Measurements from ENCODE around the gene PALB2.
A peak's percentile ranks its signal among the peaks of the same experiment; 100 is the strongest.

Gene PALB2

DNA sequence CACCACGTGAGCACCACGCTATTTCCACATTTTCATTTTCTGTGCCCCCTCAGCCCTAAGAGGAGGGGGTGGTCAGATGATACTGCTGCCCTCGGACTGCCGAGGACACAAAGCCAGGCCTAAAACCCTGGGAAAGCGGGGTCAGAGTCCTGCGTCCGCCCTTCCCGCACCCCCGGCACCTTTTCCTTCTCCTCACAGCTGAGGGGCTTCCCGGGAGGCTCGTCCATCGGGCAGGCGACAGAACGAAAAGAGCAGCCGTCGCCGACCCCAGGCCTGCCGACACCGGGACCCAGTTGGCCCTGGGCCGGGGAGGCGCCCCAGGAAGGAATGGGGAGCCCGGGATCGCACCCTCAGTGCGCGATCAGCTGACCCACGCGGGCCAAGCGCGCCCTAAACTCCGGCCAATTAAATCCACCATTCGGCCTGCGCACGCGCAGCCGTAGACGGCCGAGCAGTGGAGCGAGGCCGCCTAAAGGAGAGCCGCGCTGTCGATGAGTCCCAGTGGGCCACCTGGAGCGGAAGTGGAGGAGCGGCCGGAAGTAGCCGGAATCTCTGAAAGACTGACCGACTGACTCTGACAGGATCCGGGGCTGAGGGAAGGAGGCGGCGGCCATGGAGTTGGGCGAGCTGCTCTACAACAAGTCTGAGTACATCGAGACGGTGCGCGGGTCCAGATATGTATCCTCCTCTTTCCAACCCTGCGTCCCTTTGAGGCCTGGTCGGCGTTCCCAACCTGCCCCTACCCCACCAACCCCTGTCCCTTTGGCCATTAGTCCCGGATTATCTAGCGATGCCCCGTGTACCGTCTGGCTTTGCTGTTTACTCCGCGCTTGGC lies at the start of gene PALB2, which contains the start of gene DCTN5:
TSS of gene PALB2 (minus strand) at position 380 of the 835 bp plus-strand sequence. CDS start at position 227, 153 bp downstream.
TSS of gene DCTN5 (plus strand) at position 536 of the 835 bp plus-strand sequence. CDS start at position 613, 77 bp downstream.
- peaks cover 13% of the 10 kb centered on the region for H3K36me3 ChIP-seq (ENCODE audit: insufficient read depth, low read length)
- H3K79me2 ChIP-seq (ENCODE audit: control insufficient read depth, insufficient read depth, low read length, unreplicated experiment), result peaks cover 59% of the 10 kb centered on the region
- H3K4me3 ChIP-seq (ENCODE audit: low read depth, low read length), result peak within 1 kb of the TSS; percentile 97
- H3K27me3 ChIP-seq (ENCODE audit: insufficient read depth, low read length), result no peaks in the 10 kb centered on the region
- peak within 1 kb of the TSS; percentile 59 for H3K27ac ChIP-seq (ENCODE audit: low read depth, low read length)
- peak within 1 kb of the TSS; percentile 87 for H2AFZ ChIP-seq (ENCODE audit: low read length, unreplicated experiment)
- H3K4me1 ChIP-seq (ENCODE audit: control insufficient read depth, insufficient read depth, low read length, unreplicated experiment), result peaks cover 6% of the 10 kb centered on the region

DNA sequence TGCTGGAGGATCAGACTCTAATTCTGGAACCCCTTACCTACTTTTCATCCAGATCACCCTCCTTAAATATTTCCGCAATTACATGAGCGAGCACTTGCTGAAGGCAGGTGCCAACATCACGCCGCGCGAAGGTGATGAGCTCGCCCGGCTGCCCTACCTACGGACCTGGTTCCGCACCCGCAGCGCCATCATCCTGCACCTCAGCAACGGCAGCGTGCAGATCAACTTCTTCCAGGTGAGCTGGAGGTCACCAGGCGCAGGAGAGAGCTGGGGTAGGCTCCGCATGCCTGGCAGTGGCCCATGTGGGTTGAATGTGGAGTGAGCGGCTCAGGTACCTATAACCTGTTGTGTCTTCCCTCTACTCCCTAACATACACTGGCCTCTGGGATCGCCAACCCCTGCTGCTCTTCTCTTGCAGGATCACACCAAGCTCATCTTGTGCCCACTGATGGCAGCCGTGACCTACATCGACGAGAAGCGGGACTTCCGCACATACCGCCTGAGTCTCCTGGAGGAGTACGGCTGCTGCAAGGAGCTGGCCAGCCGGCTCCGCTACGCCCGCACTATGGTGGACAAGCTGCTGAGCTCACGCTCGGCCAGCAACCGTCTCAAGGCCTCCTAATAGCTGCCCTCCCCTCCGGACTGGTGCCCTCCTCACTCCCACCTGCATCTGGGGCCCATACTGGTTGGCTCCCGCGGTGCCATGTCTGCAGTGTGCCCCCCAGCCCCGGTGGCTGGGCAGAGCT lies 48.5 kb upstream of the PALB2 start:
- H3K36me3 ChIP-seq (ENCODE audit: insufficient read depth, low read length), result peaks cover 28% of the 10 kb centered on the region; the same call in 1 of the 2 replicates
- peaks cover 2% of the 10 kb centered on the region for H3K79me2 ChIP-seq (ENCODE audit: control insufficient read depth, insufficient read depth, low read length, unreplicated experiment)
- no peak overlapping the region for H3K4me3 ChIP-seq (ENCODE audit: low read depth, low read length)
- no peaks in the 10 kb centered on the region for H3K27me3 ChIP-seq (ENCODE audit: insufficient read depth, low read length)
- no peak overlapping the region for H2AFZ ChIP-seq (ENCODE audit: low read length, unreplicated experiment)
- H3K4me1 ChIP-seq (ENCODE audit: control insufficient read depth, insufficient read depth, low read length, unreplicated experiment), result peaks cover 9% of the 10 kb centered on the region
- no peak overlapping the region for H3K27ac ChIP-seq (ENCODE audit: low read depth, low read length)

DNA sequence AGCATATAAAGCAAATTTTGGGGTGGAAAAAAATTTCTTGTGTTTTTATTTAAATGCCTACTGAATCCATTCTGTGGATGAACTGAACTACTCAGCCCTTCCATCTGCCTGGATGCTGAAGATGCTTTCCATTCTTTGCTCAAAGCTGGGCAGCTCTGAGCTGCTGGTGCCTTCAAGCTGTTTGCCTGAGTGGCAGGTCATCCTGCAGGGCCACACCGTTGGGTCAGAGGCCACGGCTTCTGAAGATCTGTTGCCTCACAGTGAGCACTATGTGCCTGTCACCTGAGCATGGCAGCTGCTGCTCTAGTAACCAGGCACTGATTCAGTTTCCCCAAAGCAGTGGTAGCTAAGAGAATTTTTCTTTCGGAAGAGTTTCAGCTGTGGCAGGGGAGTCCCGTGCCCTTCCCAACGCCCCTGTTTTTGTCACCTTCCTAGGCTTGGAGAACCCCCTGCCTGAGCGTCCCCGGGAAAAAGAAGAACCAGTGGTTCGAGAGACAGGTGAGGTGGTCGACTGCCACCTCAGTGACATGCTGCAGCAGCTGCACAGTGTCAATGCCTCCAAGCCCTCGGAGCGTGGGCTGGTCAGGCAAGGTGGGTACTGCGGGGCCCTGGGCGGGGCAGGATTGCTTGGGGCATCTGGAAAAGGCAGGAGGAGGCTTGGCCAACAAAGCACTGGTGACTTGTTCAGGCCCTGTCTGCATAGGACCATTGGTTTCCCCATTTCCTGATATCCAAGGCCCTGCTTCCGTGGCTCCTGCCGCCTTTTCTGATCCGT lies 46.1 kb upstream of the PALB2 start:
- Histone ChIP-seq H2AFZ (ENCODE audit: low read length, unreplicated experiment) (no peak overlapping the region), H3K36me3 (ENCODE audit: insufficient read depth, low read length) (peaks cover 40% of the 10 kb centered on the region; the same call in 1 of the 2 replicates), H3K27ac (ENCODE audit: low read depth, low read length) (no peak overlapping the region), H3K27me3 (ENCODE audit: insufficient read depth, low read length) (no peaks in the 10 kb centered on the region), H3K4me1 (ENCODE audit: control insufficient read depth, insufficient read depth, low read length, unreplicated experiment) (peaks cover 9% of the 10 kb centered on the region), H3K79me2 (ENCODE audit: control insufficient read depth, insufficient read depth, low read length, unreplicated experiment) (peaks cover 21% of the 10 kb centered on the region), H3K4me3 (ENCODE audit: low read depth, low read length) (no peak overlapping the region)

DNA sequence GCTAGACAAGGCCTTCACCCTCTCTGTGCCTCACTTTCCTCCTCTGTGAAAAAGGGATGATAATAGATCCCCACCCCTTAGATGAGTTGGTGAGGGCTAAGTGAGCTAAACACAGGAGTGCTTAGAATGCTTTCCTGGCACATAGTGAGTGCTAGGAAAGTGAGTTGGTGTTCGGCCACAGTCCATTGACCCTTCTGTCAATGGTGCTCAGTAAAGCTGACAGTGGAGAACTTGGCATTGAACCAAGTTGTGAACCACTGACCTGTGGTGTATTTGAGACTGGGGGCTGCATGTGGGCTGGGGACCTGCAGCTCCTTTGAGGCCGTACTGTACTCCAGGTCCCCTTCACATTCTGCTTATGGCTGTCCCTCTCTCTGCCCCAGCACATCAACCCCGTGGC lies 42.4 kb upstream of the PALB2 start:
- peaks cover 40% of the 10 kb centered on the region; the same call in 1 of the 2 replicates for H3K36me3 ChIP-seq (ENCODE audit: insufficient read depth, low read length)
- no peak overlapping the region for H2AFZ ChIP-seq (ENCODE audit: low read length, unreplicated experiment)
- peaks cover 58% of the 10 kb centered on the region for H3K79me2 ChIP-seq (ENCODE audit: control insufficient read depth, insufficient read depth, low read length, unreplicated experiment)
- H3K4me3 ChIP-seq (ENCODE audit: low read depth, low read length), result no peak overlapping the region
- no peak overlapping the region for H3K27ac ChIP-seq (ENCODE audit: low read depth, low read length)
- peaks cover 26% of the 10 kb centered on the region for H3K4me1 ChIP-seq (ENCODE audit: control insufficient read depth, insufficient read depth, low read length, unreplicated experiment)
- no peaks in the 10 kb centered on the region for H3K27me3 ChIP-seq (ENCODE audit: insufficient read depth, low read length)

DNA sequence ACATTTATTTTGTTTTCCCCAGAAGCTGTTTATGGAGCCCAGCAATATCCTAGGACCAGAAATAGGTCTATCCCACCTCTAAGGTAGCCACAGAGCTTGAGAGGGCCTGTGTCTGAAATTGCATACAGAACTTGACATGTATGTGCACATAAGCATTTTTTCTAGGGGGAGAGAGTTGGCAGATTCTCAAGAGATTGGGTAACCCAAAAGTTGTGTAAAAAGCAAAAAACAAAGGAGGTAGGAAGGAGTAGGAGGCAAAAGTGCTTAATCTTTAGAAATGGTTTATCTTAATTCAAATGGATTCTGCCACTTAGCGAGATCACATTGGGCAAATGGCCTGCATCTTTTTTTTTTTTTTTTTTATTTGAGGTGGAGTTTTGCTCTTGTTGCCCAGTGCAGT lies 41.1 kb upstream of the PALB2 start:
- Histone ChIP-seq H3K79me2 (ENCODE audit: control insufficient read depth, insufficient read depth, low read length, unreplicated experiment) (peaks cover 57% of the 10 kb centered on the region), H3K4me3 (ENCODE audit: low read depth, low read length) (no peak overlapping the region), H2AFZ (ENCODE audit: low read length, unreplicated experiment) (no peak overlapping the region), H3K36me3 (ENCODE audit: insufficient read depth, low read length) (peaks cover 28% of the 10 kb centered on the region; the same call in 1 of the 2 replicates), H3K4me1 (ENCODE audit: control insufficient read depth, insufficient read depth, low read length, unreplicated experiment) (peaks cover 38% of the 10 kb centered on the region), H3K27me3 (ENCODE audit: insufficient read depth, low read length) (no peaks in the 10 kb centered on the region), H3K27ac (ENCODE audit: low read depth, low read length) (no peak overlapping the region)

DNA sequence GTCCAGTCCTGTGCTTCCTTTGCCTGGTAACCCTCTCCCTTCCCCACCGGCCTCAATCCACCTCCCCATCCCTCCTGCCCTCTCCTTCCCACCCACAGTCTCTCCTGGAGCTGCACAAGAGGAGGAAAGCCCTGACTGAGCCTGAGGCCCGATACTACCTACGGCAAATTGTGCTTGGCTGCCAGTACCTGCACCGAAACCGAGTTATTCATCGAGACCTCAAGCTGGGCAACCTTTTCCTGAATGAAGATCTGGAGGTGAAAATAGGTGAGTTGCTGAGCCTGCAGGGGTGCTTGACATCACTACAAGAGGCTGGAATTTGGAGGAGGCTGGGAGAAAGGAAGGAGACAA lies 38.9 kb upstream of the PALB2 start:
- no peak overlapping the region for H2AFZ ChIP-seq (ENCODE audit: low read length, unreplicated experiment)
- peak overlapping the region; percentile 96 for H3K4me3 ChIP-seq (ENCODE audit: low read depth, low read length)
- peaks cover 46% of the 10 kb centered on the region for H3K4me1 ChIP-seq (ENCODE audit: control insufficient read depth, insufficient read depth, low read length, unreplicated experiment)
- no peaks in the 10 kb centered on the region for H3K27me3 ChIP-seq (ENCODE audit: insufficient read depth, low read length)
- H3K36me3 ChIP-seq (ENCODE audit: insufficient read depth, low read length), result peaks cover 23% of the 10 kb centered on the region; the same call in 1 of the 2 replicates
- peaks cover 56% of the 10 kb centered on the region for H3K79me2 ChIP-seq (ENCODE audit: control insufficient read depth, insufficient read depth, low read length, unreplicated experiment)
- no peak overlapping the region for H3K27ac ChIP-seq (ENCODE audit: low read depth, low read length)

DNA sequence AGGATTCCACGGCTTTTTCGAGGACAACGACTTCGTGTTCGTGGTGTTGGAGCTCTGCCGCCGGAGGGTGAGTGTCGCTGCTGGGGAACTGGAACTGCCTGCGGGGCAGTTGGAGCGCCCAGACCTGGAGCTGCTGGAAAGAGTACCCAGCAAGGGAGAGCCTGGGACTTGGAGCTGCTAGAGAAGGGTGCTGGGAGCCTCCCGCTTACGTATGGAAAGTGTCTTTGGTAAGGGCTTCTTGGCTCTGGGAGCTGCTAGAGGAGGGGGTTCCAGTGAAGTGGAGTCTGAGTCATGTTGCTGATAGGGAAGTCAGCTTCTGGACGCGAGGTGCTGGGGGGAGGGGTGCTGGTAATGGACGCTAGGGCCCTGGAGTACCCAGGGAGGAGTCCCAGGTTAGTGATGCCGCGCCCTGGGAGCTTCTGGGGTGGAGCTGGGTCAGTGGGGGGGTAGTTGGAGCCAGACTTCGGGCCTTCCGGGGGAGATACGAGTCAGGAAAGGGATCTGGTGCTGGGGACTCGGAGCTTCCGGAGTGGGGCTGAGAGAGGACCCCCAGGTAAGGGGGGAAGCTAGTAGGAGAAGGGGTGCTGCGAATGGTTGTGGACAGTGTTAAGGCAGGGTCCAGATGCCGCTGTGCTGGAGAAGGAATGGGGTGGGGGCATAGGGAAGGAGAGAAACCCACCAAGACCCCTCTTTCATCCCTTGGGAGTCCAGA lies 38.3 kb upstream of the PALB2 start:
- peak overlapping the region; percentile 96 for H3K4me3 ChIP-seq (ENCODE audit: low read depth, low read length)
- H2AFZ ChIP-seq (ENCODE audit: low read length, unreplicated experiment), result no peak overlapping the region
- H3K36me3 ChIP-seq (ENCODE audit: insufficient read depth, low read length), result peaks cover 23% of the 10 kb centered on the region; the same call in 1 of the 2 replicates
- H3K27me3 ChIP-seq (ENCODE audit: insufficient read depth, low read length), result no peaks in the 10 kb centered on the region
- peak overlapping the region; percentile 78 for H3K27ac ChIP-seq (ENCODE audit: low read depth, low read length)
- peaks cover 46% of the 10 kb centered on the region for H3K4me1 ChIP-seq (ENCODE audit: control insufficient read depth, insufficient read depth, low read length, unreplicated experiment)
- H3K79me2 ChIP-seq (ENCODE audit: control insufficient read depth, insufficient read depth, low read length, unreplicated experiment), result peaks cover 56% of the 10 kb centered on the region

DNA sequence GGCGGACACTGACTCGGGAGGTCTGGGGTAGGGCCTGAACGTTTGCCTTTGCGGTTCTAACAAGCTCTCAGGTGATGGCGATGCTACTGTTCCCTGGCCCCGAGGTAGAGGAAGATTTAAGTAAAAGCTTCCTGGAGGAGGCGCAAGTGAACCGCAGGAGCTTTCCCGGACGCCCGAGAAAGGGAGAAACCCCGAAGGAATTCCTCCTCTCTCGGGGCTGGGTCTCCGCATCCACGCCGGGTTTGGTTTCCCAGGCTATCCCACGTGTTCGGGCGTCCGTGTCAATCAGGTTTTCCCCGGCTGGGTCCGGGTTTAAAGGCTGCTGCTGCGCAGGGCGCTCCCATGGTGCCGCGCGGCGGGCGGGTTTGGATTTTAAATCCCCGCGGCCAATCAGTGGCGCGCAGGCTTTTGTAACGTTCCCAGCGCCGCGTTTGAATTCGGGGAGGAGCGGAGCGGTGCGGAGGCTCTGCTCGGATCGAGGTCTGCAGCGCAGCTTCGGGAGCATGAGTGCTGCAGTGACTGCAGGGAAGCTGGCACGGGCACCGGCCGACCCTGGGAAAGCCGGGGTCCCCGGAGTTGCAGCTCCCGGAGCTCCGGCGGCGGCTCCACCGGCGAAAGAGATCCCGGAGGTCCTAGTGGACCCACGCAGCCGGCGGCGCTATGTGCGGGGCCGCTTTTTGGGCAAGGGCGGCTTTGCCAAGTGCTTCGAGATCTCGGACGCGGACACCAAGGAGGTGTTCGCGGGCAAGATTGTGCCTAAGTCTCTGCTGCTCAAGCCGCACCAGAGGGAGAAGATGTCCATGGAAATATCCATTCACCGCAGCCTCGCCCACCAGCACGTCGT lies 37.5 kb upstream of the PALB2 start, which contains the start of gene PLK1:
TSS of gene PLK1 (plus strand) at position 460 of the 844 bp plus-strand sequence. CDS start at position 504, 44 bp downstream.
- Histone ChIP-seq H3K27me3 (ENCODE audit: insufficient read depth, low read length) (no peaks in the 10 kb centered on the region), H2AFZ (ENCODE audit: low read length, unreplicated experiment) (peak within 1 kb of the TSS; percentile 88), H3K4me1 (ENCODE audit: control insufficient read depth, insufficient read depth, low read length, unreplicated experiment) (peaks cover 46% of the 10 kb centered on the region), H3K4me3 (ENCODE audit: low read depth, low read length) (peak within 1 kb of the TSS; percentile 96), H3K79me2 (ENCODE audit: control insufficient read depth, insufficient read depth, low read length, unreplicated experiment) (peaks cover 49% of the 10 kb centered on the region), H3K27ac (ENCODE audit: low read depth, low read length) (peak within 1 kb of the TSS; percentile 78), H3K36me3 (ENCODE audit: insufficient read depth, low read length) (peaks cover 17% of the 10 kb centered on the region; the same call in 1 of the 2 replicates)

DNA sequence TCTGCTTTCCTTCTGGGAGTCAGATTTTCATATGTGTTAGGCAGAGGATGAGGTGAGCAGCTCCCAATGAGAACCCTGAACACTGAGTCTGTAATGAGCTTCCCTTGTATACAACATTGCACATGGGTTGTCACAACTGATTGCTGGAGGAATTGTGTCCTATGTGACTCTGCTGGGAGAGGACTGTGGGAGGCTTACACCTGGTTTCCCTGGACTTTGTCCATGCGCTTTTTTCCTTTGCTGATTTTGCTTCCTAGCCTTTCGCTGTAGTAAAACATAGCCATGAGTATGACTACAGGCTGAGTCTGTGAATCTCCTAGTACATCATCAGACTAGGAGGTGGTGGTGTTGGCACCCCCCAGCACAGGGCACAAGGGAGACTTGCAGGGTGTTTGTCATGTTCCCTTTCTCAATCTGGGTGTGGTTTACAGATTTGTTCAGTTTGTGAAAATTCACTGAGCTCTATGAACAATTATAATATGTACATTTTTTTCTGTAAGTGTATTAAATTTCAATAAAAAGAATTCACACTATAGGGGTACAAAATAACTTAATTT lies 35.9 kb upstream of the PALB2 start:
- H3K27ac ChIP-seq (ENCODE audit: low read depth, low read length), result peak overlapping the region; percentile 3; the same call in 1 of the 2 replicates
- H3K79me2 ChIP-seq (ENCODE audit: control insufficient read depth, insufficient read depth, low read length, unreplicated experiment), result peaks cover 35% of the 10 kb centered on the region
- no peak overlapping the region for H2AFZ ChIP-seq (ENCODE audit: low read length, unreplicated experiment)
- no peak overlapping the region for H3K4me3 ChIP-seq (ENCODE audit: low read depth, low read length)
- peaks cover 17% of the 10 kb centered on the region for H3K36me3 ChIP-seq (ENCODE audit: insufficient read depth, low read length)
- H3K4me1 ChIP-seq (ENCODE audit: control insufficient read depth, insufficient read depth, low read length, unreplicated experiment), result peaks cover 44% of the 10 kb centered on the region
- no peaks in the 10 kb centered on the region for H3K27me3 ChIP-seq (ENCODE audit: insufficient read depth, low read length)
